NK-92 (cell line): Measurements from ENCODE around the gene STK17A.
"Not testable (repeated sequence)": the region's sequence is repeated elsewhere in the genome, so short reads cannot be mapped to it uniquely, and the experiment has no call there.

ENCODE experiments used
- DNase-seq: peaks from one replicate; lab custom pipeline; 2025; ENCODE audit not compliant: unreplicated experiment; lab: John Stamatoyannopoulos, UW

Gene STK17A

GRCh38 chr7:43596426-43596825 lies 13.5 kb downstream of the STK17A start:
- DNase-seq, result not testable (repeated sequence)

GRCh38 chr7:43600056-43600455 lies 17.1 kb downstream of the STK17A start:
- DNase-seq, result no peak

DNA sequence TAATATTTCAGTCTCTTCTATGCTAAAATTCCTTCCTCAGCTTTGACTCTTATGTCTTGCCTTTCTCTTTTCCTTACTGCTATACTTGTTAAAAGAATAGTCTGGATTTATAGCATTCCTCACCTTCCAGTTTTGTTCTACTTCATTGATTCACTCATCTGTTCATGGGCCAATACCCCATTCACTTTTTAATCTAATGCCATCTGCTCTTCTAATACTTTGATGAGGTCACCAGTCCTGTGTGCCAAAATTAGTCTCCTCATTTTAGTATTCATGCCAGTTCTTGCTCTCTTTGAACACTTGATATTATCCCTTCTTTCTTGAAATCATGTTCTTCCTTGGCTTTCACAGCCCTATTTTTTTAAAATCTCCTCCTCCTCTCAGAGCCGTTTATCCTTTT lies 19.3 kb downstream of the STK17A start:
- no peak for DNase-seq

DNA sequence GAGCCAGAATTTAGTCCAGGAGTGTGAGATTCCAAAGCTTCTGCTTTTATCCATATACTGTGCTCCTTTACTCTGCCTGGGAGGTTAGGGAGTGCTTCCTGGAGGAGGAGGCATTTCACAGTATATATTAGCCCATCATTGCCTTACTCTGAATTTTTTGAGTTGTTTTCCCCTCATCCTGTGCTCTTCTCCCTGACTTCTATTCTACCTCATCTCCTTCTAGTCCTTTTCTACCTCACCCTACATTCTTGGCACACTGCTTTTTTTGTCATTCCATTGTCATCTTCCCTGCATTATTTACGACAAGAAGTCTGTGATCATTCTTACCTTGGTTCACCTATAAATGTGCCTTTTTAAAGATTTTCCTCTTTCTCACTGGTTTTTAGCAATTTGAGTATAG lies 21.3 kb downstream of the STK17A start:
- no peak for DNase-seq

DNA sequence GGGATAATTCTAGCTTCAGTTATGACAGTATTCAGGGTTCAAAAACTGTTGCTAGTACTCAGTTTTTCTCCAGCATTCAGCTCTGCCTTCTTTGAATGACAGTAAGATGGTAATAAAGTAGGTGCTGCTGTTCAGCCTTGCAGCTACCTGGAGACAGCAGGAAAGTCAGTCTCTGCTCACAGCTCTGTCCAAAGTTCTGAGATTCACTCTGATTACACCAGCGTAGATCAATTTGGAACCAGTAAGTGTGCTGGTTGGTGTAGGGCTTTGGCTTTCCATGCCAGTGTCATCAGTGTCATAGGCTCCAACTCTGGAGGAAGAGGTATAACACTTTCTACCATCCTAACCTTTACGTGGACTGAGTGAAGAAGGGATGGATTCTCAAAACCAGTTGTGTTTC lies 26.2 kb downstream of the STK17A start:
- DNase-seq, result no peak

GRCh38 chr7:43612128-43612527 lies 29.2 kb downstream of the STK17A start:
- no peak for DNase-seq

- no peak for DNase-seq
These were observed 30.0 kb downstream of the STK17A start for GRCh38 chr7:43612599-43613589.

GRCh38 chr7:43615558-43616145 lies 32.7 kb downstream of the STK17A start:
- no peak for DNase-seq

DNA sequence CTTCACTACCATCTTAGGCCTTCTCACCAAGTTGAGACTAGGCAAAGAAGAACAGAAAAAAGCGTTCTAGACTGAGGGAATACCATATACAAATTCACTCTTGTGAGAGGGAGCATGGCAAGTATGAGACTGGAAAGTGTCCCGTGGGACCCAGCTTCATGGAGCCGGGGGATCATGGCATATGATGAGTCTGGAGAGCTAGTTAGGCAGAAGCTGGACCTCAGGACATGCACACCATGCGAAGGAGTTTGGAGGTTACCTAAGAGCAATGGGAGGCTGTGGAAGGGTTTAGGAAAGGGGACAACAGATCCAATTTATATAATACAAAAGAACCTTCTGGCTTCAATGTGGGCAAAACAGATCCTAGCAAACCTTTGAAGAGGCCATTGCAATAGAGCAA lies 34.1 kb downstream of the STK17A start:
- no peak for DNase-seq

GRCh38 chr7:43618073-43618472 lies 35.2 kb downstream of the STK17A start:
- no peak for DNase-seq

GRCh38 chr7:43619213-43620012 lies 36.5 kb downstream of the STK17A start:
- DNase-seq, result no peak

GRCh38 chr7:43621729-43622448 lies 39.0 kb downstream of the STK17A start:
- no peak for DNase-seq

GRCh38 chr7:43624156-43624555 lies 41.2 kb downstream of the STK17A start:
- no peak for DNase-seq

DNA sequence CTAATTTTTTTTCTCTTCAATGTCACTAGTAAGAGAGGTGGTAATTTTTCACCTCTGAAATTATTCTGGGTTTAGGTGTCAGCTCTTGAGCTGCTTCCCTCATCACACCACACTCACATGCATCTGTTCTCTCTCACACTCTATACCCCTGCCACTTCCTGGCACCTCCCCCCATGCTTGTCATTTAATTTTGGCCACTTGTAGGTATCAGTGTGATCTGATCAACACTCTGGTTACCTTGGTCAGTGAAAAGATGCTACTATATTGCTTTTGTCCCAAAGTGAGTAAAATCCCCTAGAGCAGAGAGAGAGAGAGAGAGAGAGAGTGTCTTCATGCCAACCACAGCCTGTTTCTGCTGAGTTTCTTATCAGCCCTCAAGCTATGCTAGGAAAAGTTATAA lies 42.5 kb downstream of the STK17A start:
- no peak for DNase-seq

- no peak for DNase-seq
These were observed 43.1 kb downstream of the STK17A start for GRCh38 chr7:43625980-43626379.

DNA sequence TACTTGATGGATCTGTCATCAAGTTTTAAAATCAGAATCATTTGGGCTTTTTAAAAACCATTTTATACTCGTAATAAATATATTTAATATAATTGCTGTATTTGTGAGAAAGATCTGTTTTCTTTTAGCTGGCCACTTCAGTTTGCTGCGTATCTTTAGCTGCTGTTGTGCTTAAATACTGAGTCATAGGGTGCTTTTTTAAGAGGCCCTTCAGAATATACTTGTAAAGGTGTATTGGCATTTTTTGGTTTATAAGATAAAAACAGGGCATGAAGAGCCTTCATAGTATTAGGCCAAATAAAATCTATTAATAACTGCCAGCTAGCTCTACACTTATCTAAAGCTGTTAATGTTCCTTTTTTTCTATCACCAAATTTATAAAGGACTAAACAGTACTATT lies 43.8 kb downstream of the STK17A start:
- no peak for DNase-seq

- DNase-seq, result not testable (repeated sequence)
These were observed 44.9 kb downstream of the STK17A start for GRCh38 chr7:43627798-43628197.

DNA sequence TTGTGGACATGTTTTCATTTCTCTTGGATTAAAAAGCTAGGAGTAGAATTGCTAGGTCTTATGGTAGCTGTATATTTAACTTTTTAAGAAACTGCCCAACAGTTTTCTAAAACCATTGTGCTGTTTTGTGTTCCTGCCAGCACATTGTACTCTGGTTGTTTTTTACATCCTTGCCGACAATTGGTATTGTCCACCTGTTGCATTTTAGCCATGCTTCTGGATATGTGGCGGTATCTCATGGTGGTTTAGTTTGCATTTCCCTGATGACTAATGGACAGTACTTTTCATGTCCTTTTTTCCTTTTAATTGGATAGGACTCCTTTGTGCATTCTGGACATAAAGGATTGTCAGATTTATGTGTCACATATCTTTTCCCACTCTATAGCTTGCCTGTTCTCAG lies 45.5 kb downstream of the STK17A start:
- no peak for DNase-seq

DNA sequence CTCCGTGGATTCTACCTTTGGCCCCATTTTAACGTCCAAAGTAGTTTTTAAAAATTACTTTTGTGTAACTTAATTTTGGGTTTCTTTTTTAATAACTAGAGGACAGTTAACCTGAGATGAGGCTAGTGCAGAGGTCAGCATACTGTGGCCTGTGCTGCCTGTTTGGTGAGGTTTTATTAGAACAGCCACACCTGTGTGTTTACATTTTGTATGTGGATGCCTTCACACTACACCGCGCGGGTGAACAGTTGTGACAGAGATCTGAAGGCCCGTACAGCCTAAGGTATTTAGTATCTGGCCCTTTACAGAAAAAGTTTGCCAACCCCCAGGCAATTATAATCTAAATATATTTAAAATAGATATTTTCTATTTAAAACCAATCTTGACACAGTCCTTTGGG lies 46.9 kb downstream of the STK17A start:
- no peak for DNase-seq

GRCh38 chr7:43630482-43630881 lies 47.6 kb downstream of the STK17A start:
- no peak for DNase-seq

GRCh38 chr7:43631559-43631958 lies 48.7 kb downstream of the STK17A start:
- no peak for DNase-seq
